ENCODE measurements around the gene PDE7B. TPM values are rescaled to one million over a fixed set of nuclear protein-coding genes. Genes with fewer than 3 reads are reported as not detected.

PDE7B gene
- total RNA-seq, 1 experiment from 2014 or later = not detected

GRCh38 chr6:136173519-136174507, 322.3 kb downstream of the PDE7B start:
- POLR2A ChIA-PET (ENCODE audit: unreplicated experiment) = no interaction called here
- intact Hi-C loops (cut with micrococcal nuclease) = no loop called here

DNA sequence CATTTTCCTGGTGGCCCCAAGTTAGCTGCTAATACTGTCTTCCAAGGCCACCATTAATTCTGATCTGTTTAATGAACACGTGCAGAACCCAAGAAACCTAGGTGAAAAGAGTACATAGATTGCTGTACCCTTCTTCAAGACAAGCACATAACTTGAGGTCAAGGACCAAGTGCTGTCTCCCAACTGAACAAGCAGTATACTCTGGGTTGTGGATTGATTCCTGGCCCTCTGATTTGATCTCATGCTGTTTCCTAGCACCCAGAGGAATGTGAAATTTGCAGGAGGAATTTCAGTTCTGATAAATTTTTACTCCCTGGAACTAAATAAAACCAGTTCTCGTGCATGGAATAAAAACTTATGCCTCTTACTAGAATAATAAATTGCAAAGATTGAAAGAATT, 323.0 kb downstream of the PDE7B start:
- BruUV-seq (replicated peaks) = no TSS peak
- no peaks in the 10 kb centered on the region for H3K4me1 ChIP-seq (ENCODE audit: insufficient read depth, low read length)
- no peaks in the 10 kb centered on the region for H3K9me2 ChIP-seq (replicated peaks; ENCODE audit: low read length)
- H3F3A ChIP-seq (ENCODE audit: low read length, unreplicated experiment) = no peaks in the 10 kb centered on the region
- no peaks in the 10 kb centered on the region for H3K36me3 ChIP-seq (ENCODE audit: low read depth, low read length)
- no peaks in the 10 kb centered on the region for H3K27me3 ChIP-seq (ENCODE audit: low read length)
- no peak for DNase-seq
- H3K4me3 ChIP-seq (ENCODE audit: low read length) = no peak overlapping the region
- CTCF ChIA-PET = no interaction called here
- no peak for ATAC-seq
- no peaks in the 10 kb centered on the region for H3K79me2 ChIP-seq (ENCODE audit: low read length)
- H2AFZ ChIP-seq (ENCODE audit: low read length) = no peak overlapping the region
- POLR2A ChIA-PET (ENCODE audit: unreplicated experiment) = no interaction called here
- no peak overlapping the region for H3K4me2 ChIP-seq (ENCODE audit: low read length)
- no peaks in the 10 kb centered on the region for H4K20me1 ChIP-seq (ENCODE audit: low read length)
- TF ChIP-seq EZH2 (IDR thresholded peaks at IDR 0.05; ENCODE audit: low read length, unreplicated experiment) (no peak), CTCF (conservative IDR thresholded peaks at IDR 0.05; ENCODE audit: low read depth, low read length) (no peak)
- intact Hi-C loops (cut with micrococcal nuclease) = no loop called here
- H3K9ac ChIP-seq (ENCODE audit: low read length) = no peak overlapping the region
- H3K9me3 ChIP-seq (ENCODE audit: low read length) = no peaks in the 10 kb centered on the region
- H3K27ac ChIP-seq (ENCODE audit: low read length) = no peak overlapping the region

More at GRCh38 chr6:136173519-136174507, 322.3 kb downstream of the PDE7B start:
- Histone ChIP-seq H4K20me1 (ENCODE audit: low read length) (no peaks in the 10 kb centered on the region), H3K9ac (ENCODE audit: low read length) (no peak overlapping the region), H3K4me1 (ENCODE audit: insufficient read depth, low read length) (no peaks in the 10 kb centered on the region), H3K27ac (ENCODE audit: low read length) (no peak overlapping the region), H3K9me2 (replicated peaks; ENCODE audit: low read length) (no peaks in the 10 kb centered on the region), H3F3A (ENCODE audit: low read length, unreplicated experiment) (no peaks in the 10 kb centered on the region), H3K4me2 (ENCODE audit: low read length) (no peak overlapping the region), H2AFZ (ENCODE audit: low read length) (no peak overlapping the region), H3K79me2 (ENCODE audit: low read length) (no peaks in the 10 kb centered on the region), H3K9me3 (ENCODE audit: low read length) (no peaks in the 10 kb centered on the region), H3K36me3 (ENCODE audit: low read depth, low read length) (no peaks in the 10 kb centered on the region), H3K4me3 (ENCODE audit: low read length) (no peak overlapping the region), H3K27me3 (ENCODE audit: low read length) (no peaks in the 10 kb centered on the region)
- DNase-seq (no peak), ATAC-seq (no peak)
- BruUV-seq (replicated peaks) = no TSS peak
- no peak for TF ChIP-seq EZH2phosphoT487 (IDR thresholded peaks at IDR 0.05; ENCODE audit: borderline replicate concordance, low read length)
- TF ChIP-seq EZH2 (IDR thresholded peaks at IDR 0.05; ENCODE audit: low read length, unreplicated experiment) = no peak
- no peak for TF ChIP-seq CTCF (conservative IDR thresholded peaks at IDR 0.05; ENCODE audit: low read depth, low read length)
- CTCF ChIA-PET = no interaction called here

DNA sequence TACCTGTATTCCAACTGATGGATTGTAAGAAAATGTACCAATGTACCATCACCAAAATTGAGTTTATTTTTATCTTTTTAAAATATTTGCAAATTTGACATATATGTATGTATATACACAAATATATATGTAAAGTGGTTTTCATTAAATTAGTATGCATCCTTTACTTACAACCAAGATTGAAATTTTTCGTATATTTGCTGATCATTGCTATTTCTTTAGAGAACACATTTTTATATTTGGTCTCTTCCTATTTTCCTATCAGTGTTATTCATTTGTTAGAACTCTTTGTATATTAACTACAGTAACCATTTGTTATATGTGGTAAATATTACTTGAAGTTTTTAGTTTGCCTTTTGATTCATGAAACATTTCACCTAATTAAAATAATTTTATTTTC, 324.4 kb downstream of the PDE7B start:
- ATAC-seq (no peak), DNase-seq (no peak)
- Histone ChIP-seq H3K36me3 (ENCODE audit: low read depth, low read length) (no peaks in the 10 kb centered on the region), H3F3A (ENCODE audit: low read length, unreplicated experiment) (no peaks in the 10 kb centered on the region), H3K27ac (ENCODE audit: low read length) (no peak overlapping the region), H3K9me3 (ENCODE audit: low read length) (no peaks in the 10 kb centered on the region), H3K27me3 (ENCODE audit: low read length) (no peaks in the 10 kb centered on the region), H3K4me3 (ENCODE audit: low read length) (no peak overlapping the region), H4K20me1 (ENCODE audit: low read length) (no peaks in the 10 kb centered on the region), H3K9ac (ENCODE audit: low read length) (no peak overlapping the region), H3K4me1 (ENCODE audit: insufficient read depth, low read length) (no peaks in the 10 kb centered on the region), H3K9me2 (replicated peaks; ENCODE audit: low read length) (no peaks in the 10 kb centered on the region), H3K4me2 (ENCODE audit: low read length) (no peak overlapping the region), H3K79me2 (ENCODE audit: low read length) (no peaks in the 10 kb centered on the region), H2AFZ (ENCODE audit: low read length) (no peak overlapping the region)
- ChIA-PET CTCF (no interaction called here), POLR2A (ENCODE audit: unreplicated experiment) (no interaction called here)
- BruUV-seq (replicated peaks) = no TSS peak
- intact Hi-C loops (cut with micrococcal nuclease) = no loop called here
- no peak for TF ChIP-seq CTCF (conservative IDR thresholded peaks at IDR 0.05; ENCODE audit: low read depth, low read length)
